ENCODE measurements around the gene CLHC1. TPM values are rescaled to one million over a fixed set of nuclear protein-coding genes. Genes with fewer than 3 reads are reported as not detected.
"Not testable (repeated sequence)": the region's sequence is repeated elsewhere in the genome, so short reads cannot be mapped to it uniquely, and the experiment has no call there.

The CLHC1 gene
- total and polyA plus RNA-seq, 2 experiments from 2014 or later: 19.7 to 27.0 TPM

GRCh38 chr2:55204536-55204935, 27.6 kb downstream of the CLHC1 start:
- Histone ChIP-seq H3K27me3 (no peaks in the 10 kb centered on the region), H3K4me1 (ENCODE audit: low read depth) (no peaks in the 10 kb centered on the region), H3K4me3 (no peak overlapping the region), H3K9me3 (ENCODE audit: low read depth) (no peaks in the 10 kb centered on the region), H3K36me3 (no peaks in the 10 kb centered on the region), H3K27ac (no peak overlapping the region)
- TF ChIP-seq, protein P1, sequence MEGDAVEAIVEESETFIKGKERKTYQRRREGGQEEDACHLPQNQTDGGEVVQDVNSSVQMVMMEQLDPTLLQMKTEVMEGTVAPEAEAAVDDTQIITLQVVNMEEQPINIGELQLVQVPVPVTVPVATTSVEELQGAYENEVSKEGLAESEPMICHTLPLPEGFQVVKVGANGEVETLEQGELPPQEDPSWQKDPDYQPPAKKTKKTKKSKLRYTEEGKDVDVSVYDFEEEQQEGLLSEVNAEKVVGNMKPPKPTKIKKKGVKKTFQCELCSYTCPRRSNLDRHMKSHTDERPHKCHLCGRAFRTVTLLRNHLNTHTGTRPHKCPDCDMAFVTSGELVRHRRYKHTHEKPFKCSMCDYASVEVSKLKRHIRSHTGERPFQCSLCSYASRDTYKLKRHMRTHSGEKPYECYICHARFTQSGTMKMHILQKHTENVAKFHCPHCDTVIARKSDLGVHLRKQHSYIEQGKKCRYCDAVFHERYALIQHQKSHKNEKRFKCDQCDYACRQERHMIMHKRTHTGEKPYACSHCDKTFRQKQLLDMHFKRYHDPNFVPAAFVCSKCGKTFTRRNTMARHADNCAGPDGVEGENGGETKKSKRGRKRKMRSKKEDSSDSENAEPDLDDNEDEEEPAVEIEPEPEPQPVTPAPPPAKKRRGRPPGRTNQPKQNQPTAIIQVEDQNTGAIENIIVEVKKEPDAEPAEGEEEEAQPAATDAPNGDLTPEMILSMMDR (IDR thresholded peaks at IDR 0.05; ENCODE audit: low read depth, low read length): no peak
- no peak for DNase-seq (ENCODE audit: low read depth in 1 of 2, low spot score in 1 of 2)

DNA sequence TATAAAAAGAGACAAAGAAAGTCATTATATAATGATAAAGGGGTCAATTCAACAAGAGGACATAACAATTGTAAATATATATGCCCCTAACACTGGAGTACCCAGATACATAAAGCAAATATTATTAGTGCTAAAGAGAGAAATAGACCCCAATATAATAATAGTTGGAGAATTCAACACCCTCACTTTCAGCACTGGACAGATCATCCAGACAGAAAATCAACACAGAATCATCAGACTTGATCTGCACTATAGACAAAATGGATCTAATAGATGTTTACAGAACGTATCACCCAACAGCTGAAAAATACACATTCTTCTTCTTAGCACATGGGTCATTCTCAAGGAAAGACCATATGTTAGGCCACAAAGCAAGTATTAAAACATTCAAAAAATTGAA, 31.7 kb downstream of the CLHC1 start:
- Histone ChIP-seq H3K36me3 (no peaks in the 10 kb centered on the region), H3K4me3 (no peak overlapping the region), H3K4me1 (ENCODE audit: low read depth) (no peaks in the 10 kb centered on the region), H3K9me3 (ENCODE audit: low read depth) (no peaks in the 10 kb centered on the region), H3K27me3 (no peaks in the 10 kb centered on the region), H3K27ac (no peak overlapping the region)
- DNase-seq (ENCODE audit: low read depth in 1 of 2, low spot score in 1 of 2): no peak
- TF ChIP-seq, protein P1 (IDR thresholded peaks at IDR 0.05; ENCODE audit: low read depth, low read length): no peak

DNA sequence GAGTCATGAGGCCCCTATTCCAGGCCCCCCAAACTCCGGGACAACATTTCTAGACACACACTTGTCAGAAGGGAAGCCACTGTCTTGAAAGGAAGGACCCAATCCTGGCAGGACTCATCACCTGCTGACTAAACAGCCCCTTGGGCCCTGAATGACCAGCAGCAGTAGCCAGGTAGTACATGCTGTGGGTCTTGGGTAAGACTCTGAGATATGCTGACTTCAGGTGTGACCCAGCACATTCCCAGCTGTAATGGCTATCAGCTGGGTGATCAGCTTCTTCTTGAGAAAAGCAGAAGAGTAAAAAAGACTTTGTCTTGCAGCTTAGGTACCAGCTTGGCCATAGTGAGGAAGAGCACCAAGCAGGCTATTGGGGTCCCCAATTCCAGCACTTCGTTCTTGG, 35.6 kb downstream of the CLHC1 start:
- no peak for DNase-seq (ENCODE audit: low read depth in 1 of 2, low spot score in 1 of 2)
- Histone ChIP-seq H3K27me3 (no peaks in the 10 kb centered on the region), H3K9me3 (ENCODE audit: low read depth) (no peaks in the 10 kb centered on the region), H3K36me3 (no peaks in the 10 kb centered on the region), H3K4me3 (no peak overlapping the region), H3K27ac (no peak overlapping the region), H3K4me1 (ENCODE audit: low read depth) (no peaks in the 10 kb centered on the region)
- TF ChIP-seq, protein P1 (IDR thresholded peaks at IDR 0.05; ENCODE audit: low read depth, low read length): no peak

DNA sequence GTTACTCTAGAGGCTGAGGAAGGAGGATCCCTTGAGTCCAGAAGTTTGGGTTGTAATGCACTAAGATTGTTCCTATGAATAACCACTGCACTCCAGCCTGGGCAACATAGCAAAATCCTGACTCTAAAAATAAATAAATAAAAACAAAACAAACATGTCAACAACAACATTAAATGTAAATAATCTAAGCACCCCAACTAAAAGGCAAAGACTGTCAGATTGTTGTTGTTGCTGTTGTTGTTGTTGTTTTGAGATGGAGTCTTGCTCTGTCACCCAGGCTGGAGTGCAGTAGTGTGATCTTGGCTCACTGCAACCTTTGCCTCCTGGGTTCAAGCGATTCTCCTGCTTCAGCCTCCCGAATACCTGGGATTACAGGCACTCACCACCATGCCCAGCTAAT, 40.2 kb downstream of the CLHC1 start:
- not testable (repeated sequence) for H3K9me3 ChIP-seq (ENCODE audit: low read depth); H3K4me3 ChIP-seq; H3K27ac ChIP-seq; H3K27me3 ChIP-seq; DNase-seq (ENCODE audit: low read depth in 1 of 2, low spot score in 1 of 2); H3K36me3 ChIP-seq; H3K4me1 ChIP-seq (ENCODE audit: low read depth)

DNA sequence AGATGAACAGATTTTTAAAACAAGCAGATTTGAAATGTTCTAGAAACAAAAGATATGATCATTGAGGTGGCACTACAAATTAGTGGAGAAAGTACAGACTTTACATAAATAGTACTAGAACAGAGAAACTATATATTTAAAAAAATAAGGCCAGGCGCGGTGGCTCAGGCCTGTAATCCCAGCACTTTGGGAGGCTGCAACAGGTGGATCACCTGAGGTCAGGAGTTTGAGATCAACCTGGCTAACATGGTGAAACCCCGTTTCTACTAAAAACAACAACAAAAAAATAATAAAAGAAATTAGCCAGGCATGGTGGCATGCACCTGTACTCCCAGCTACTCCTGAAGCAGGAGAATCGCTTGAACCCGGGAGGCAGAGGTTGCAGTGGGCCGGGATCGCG, 45.3 kb downstream of the CLHC1 start:
- not testable (repeated sequence) for H3K27ac ChIP-seq; H3K4me3 ChIP-seq; H3K4me1 ChIP-seq (ENCODE audit: low read depth); H3K36me3 ChIP-seq; H3K9me3 ChIP-seq (ENCODE audit: low read depth); H3K27me3 ChIP-seq; DNase-seq (ENCODE audit: low read depth in 1 of 2, low spot score in 1 of 2)

DNA sequence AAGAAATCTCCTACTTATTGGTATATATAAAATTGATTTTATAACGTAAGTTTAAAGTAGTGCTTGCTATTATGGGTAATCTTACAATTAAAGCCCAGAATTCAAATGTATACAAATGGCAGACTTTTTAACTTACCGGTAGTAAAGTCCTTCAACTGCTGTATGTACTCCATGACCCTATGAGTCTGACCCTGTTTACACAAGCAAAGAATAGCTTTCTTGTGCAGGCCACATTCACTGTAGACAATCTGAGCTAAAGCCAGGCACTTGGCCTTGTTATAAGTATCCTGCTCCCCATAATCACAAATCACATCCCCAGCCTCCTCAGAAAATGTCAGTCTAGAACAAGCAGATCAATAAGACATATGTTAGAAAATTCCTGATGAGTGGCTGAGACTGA, 51.7 kb downstream of the CLHC1 start:
- Histone ChIP-seq H3K27me3 (no peaks in the 10 kb centered on the region), H3K9me3 (ENCODE audit: low read depth) (no peaks in the 10 kb centered on the region), H3K27ac (no peak overlapping the region), H3K4me3 (no peak overlapping the region), H3K36me3 (no peaks in the 10 kb centered on the region), H3K4me1 (ENCODE audit: low read depth) (no peaks in the 10 kb centered on the region)
- TF ChIP-seq, protein P1 (IDR thresholded peaks at IDR 0.05; ENCODE audit: low read depth, low read length): no peak
- DNase-seq (ENCODE audit: low read depth in 1 of 2, low spot score in 1 of 2): no peak

- no peaks in the 10 kb centered on the region for H3K27me3 ChIP-seq
- no peak for DNase-seq (ENCODE audit: low read depth in 1 of 2, low spot score in 1 of 2)
- no peaks in the 10 kb centered on the region for H3K36me3 ChIP-seq
- H3K4me1 ChIP-seq (ENCODE audit: low read depth): no peaks in the 10 kb centered on the region
- TF ChIP-seq, protein P1 (IDR thresholded peaks at IDR 0.05; ENCODE audit: low read depth, low read length): no peak
- no peak overlapping the region for H3K4me3 ChIP-seq
- H3K27ac ChIP-seq: no peak overlapping the region
- no peaks in the 10 kb centered on the region for H3K9me3 ChIP-seq (ENCODE audit: low read depth)
These were observed 56.0 kb downstream of the CLHC1 start for GRCh38 chr2:55176094-55176415.

Measured in cardiac muscle cell (in vitro differentiated cells and primary cell).